HG02642 (cell line): Measurements from ENCODE around the gene WFS1.
A peak's percentile ranks its signal among the peaks of the same experiment; 100 is the strongest.

Experiments
- ATAC-seq: cut with Tn5 transposase; IDR thresholded peaks from one replicate; pipeline ENCODE4 v1.9.1; 2021; ENCODE audit warnings: mild to moderate bottlenecking; ENCODE audit not compliant: unreplicated experiment, poor library complexity

WFS1 gene

GRCh38 chr4:6269616-6270511 is at the start of gene WFS1:
TSS of gene WFS1 (plus strand) at chr4:6269850. CDS start at chr4:6277456, 7,606 bp downstream.
- peak; percentile 100 for ATAC-seq

GRCh38 chr4:6221301-6221850 is 48.3 kb upstream of the WFS1 start:
- no peak for ATAC-seq

- no peak for ATAC-seq
Observed at GRCh38 chr4:6221851-6222760, 47.5 kb upstream of the WFS1 start.

- no peak for ATAC-seq
Observed at GRCh38 chr4:6222761-6223292, 46.8 kb upstream of the WFS1 start.

- ATAC-seq = no peak
Observed at GRCh38 chr4:6224735-6225134, 44.9 kb upstream of the WFS1 start.

GRCh38 chr4:6225469-6225868 is 44.2 kb upstream of the WFS1 start:
- ATAC-seq = no peak

- ATAC-seq = no peak
Observed at GRCh38 chr4:6226506-6226905, 43.1 kb upstream of the WFS1 start.

- ATAC-seq = no peak
Observed at GRCh38 chr4:6227412-6228157, 42.1 kb upstream of the WFS1 start.

- ATAC-seq = no peak
Observed at GRCh38 chr4:6228158-6229067, 41.2 kb upstream of the WFS1 start.

- ATAC-seq = no peak
Observed at GRCh38 chr4:6229095-6229494, 40.6 kb upstream of the WFS1 start.

GRCh38 chr4:6229671-6230501 is 39.8 kb upstream of the WFS1 start:
- no peak for ATAC-seq

- ATAC-seq = no peak
Observed at GRCh38 chr4:6230502-6230785, 39.2 kb upstream of the WFS1 start.

- ATAC-seq = no peak
Observed at GRCh38 chr4:6230827-6231662, 38.6 kb upstream of the WFS1 start.

- no peak for ATAC-seq
Observed at GRCh38 chr4:6231663-6232165, 37.9 kb upstream of the WFS1 start.

GRCh38 chr4:6232836-6233785 is 36.5 kb upstream of the WFS1 start:
- no peak for ATAC-seq

GRCh38 chr4:6233929-6234328 is 35.7 kb upstream of the WFS1 start:
- ATAC-seq = no peak
